HepG2 (cell line): ENCODE results near the gene NLGN3. TPM values are rescaled to one million over a fixed set of nuclear protein-coding genes. Genes with fewer than 3 reads are reported as not detected.

ENCODE experiments used
- BCL6 ChIP-seq: IDR thresholded peaks from 2 replicates; pipeline ENCODE4 v1.6.1; 2016; ENCODE audit warnings: missing genetic modification reagents, missing compliant biosample characterization
- CHD4 ChIP-seq: fragments of 200-600 bp; sonication (generic); IDR thresholded peaks from 2 replicates; pipeline ENCODE4 v1.7.0; 2017; ENCODE audit warnings: mild to moderate bottlenecking, low read length, borderline replicate concordance
- ESRRA ChIP-seq: sonication (generic); formaldehyde crosslinking; IDR thresholded peaks from 2 replicates; pipeline ENCODE4 v1.5.1; 2020; ENCODE audit warnings: mild to moderate bottlenecking, low read depth, missing genetic modification reagents
- JDP2 ChIP-seq: sonication (generic); formaldehyde crosslinking; IDR thresholded peaks from 2 replicates; pipeline ENCODE4 v1.8.1; 2022; ENCODE audit warnings: missing genetic modification reagents, borderline replicate concordance
- MED1 ChIP-seq: sonication (generic); formaldehyde crosslinking; IDR thresholded peaks from 2 replicates; pipeline ENCODE4 v1.4.0; 2020; ENCODE audit warnings: missing genetic modification reagents
- ONECUT2 ChIP-seq: sonication (generic); formaldehyde crosslinking; IDR thresholded peaks from 2 replicates; pipeline ENCODE4 v1.4.0; 2020; ENCODE audit warnings: missing genetic modification reagents
- SNAPC2 ChIP-seq: sonication (generic); formaldehyde crosslinking; IDR thresholded peaks from 2 replicates; pipeline ENCODE4 v1.8.1; 2022; ENCODE audit warnings: mild to moderate bottlenecking, missing genetic modification reagents
- SOX5 ChIP-seq: IDR thresholded peaks from 2 replicates; pipeline ENCODE4 v1.6.1; 2016; ENCODE audit warnings: borderline replicate concordance
- ZBTB20 ChIP-seq: sonication (generic); formaldehyde crosslinking; IDR thresholded peaks from 2 replicates; pipeline ENCODE4 v1.8.1; 2023; ENCODE audit warnings: missing genetic modification reagents, low read depth, mild to moderate bottlenecking, borderline replicate concordance
- ZBTB38 ChIP-seq: sonication (generic); formaldehyde crosslinking; IDR thresholded peaks from 2 replicates; pipeline ENCODE4 v1.5.1; 2020; ENCODE audit warnings: mild to moderate bottlenecking, missing genetic modification reagents
- ZNF12 ChIP-seq: sonication (generic); formaldehyde crosslinking; IDR thresholded peaks from 2 replicates; pipeline ENCODE4 v1.5.0; 2020; ENCODE audit warnings: missing genetic modification reagents
- ZNF530 ChIP-seq: sonication (generic); formaldehyde crosslinking; IDR thresholded peaks from 2 replicates; pipeline ENCODE4 v1.5.0; 2020; ENCODE audit warnings: low read depth, mild to moderate bottlenecking, missing genetic modification reagents
- ZNF713 ChIP-seq: sonication (generic); formaldehyde crosslinking; IDR thresholded peaks from 2 replicates; pipeline ENCODE4 v1.4.0; 2020; ENCODE audit warnings: mild to moderate bottlenecking, missing genetic modification reagents
- ZNF879 ChIP-seq: sonication (generic); formaldehyde crosslinking; IDR thresholded peaks from 2 replicates; pipeline ENCODE4 v1.8.1; 2023; ENCODE audit warnings: missing genetic modification reagents
- polyA plus RNA-seq, 8 experiments: library from polyadenylated mRNA; depleted of rRNA in 3 of 8; stranded (reverse) in 7 of 8; unstranded in 1 of 8; fragments of >200 nt; fragmentation: Illumina TruSeq in 4 of 8; extraction: Trizol in 4 of 8; gene quantifications; 2 replicates each; pipeline versions ENCODE4 v1.2.1 to v1.2.3, GENCODE V29; 2011 to 2016; ENCODE audit warnings: low read depth in 4 of 8, missing spikeins in 1 of 8, mixed read lengths in 1 of 8; ENCODE audit not compliant: insufficient read depth in 1 of 8
- total RNA-seq, 5 experiments: library from RNA; depleted of rRNA; stranded (reverse); fragments of >200 nt; fragmentation: Illumina TruSeq; extraction: Trizol; gene quantifications; 2 replicates each; pipeline ENCODE4 v1.2.3, GENCODE V29; 2016; ENCODE audit warnings: low read depth in 1 of 5
- TF ChIP-seq, protein P1 (sequence below): fragments of 450-650 bp; IDR thresholded peaks from 2 replicates; pipeline ENCODE4 v1.6.1; 2017
- TF ChIP-seq, protein P2 (sequence below): sonication (generic); formaldehyde crosslinking; IDR thresholded peaks from 2 replicates; pipeline ENCODE4 v1.8.1; 2022; ENCODE audit warnings: mild to moderate bottlenecking, missing genetic modification reagents
- TF ChIP-seq, protein P3 (sequence below): sonication (generic); formaldehyde crosslinking; IDR thresholded peaks from 2 replicates; pipeline ENCODE4 v1.5.0; 2020; ENCODE audit warnings: missing genetic modification reagents
- TF ChIP-seq, protein P4 (sequence below): sonication (generic); formaldehyde crosslinking; IDR thresholded peaks from 2 replicates; pipeline ENCODE4 v1.4.0; 2020; ENCODE audit warnings: mild to moderate bottlenecking, missing genetic modification reagents
- TF ChIP-seq, protein P5 (sequence below): sonication (generic); formaldehyde crosslinking; IDR thresholded peaks from 2 replicates; pipeline ENCODE4 v1.4.0; 2020; ENCODE audit warnings: missing genetic modification reagents

The NLGN3 gene
- total and polyA plus RNA-seq, 2 of the 13 experiments (the other 11 are each of a cell fraction or from before 2014, with no cell fraction given) = 0.04 to 0.16 TPM

DNA sequence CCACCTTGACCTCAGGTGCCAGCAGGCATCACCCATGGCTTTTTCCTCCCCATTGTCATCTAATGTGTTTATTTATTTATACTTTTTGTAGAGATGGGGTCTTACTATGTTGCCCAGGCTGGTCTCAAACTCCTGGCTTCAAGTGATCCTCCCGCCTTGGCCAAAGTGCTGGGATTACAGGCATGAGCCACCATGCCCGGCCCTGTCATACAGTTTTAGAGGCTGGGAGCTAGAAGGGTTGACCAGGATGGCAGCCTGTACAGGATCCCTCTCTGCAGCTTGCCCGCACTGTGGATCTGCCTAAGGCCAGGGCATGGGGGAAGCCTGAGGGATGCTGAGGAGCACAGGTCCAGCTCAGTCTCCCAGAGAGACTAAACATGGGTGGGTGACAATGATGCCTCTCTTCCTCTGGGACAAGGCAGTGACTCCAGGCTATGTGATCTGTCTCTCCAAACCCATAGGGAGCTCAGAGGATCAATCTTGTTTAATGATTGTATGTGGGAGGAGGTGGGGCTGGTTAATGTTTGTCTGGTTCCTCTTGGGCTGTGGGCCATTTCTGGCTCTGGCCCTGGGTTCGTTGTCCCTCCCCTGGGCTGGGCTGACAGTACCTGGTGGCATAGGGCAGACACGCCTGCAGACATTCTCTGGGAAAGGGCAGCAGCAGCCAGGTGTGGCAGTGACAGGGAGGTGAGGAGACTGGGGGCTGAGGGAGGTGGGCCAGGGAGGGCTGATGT, 70.1 kb downstream of the NLGN3 start (continued):
- TF ChIP-seq, protein P1, sequence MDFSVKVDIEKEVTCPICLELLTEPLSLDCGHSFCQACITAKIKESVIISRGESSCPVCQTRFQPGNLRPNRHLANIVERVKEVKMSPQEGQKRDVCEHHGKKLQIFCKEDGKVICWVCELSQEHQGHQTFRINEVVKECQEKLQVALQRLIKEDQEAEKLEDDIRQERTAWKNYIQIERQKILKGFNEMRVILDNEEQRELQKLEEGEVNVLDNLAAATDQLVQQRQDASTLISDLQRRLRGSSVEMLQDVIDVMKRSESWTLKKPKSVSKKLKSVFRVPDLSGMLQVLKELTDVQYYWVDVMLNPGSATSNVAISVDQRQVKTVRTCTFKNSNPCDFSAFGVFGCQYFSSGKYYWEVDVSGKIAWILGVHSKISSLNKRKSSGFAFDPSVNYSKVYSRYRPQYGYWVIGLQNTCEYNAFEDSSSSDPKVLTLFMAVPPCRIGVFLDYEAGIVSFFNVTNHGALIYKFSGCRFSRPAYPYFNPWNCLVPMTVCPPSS = no peak
- no peak for TF ChIP-seq JDP2
- TF ChIP-seq, protein P2, sequence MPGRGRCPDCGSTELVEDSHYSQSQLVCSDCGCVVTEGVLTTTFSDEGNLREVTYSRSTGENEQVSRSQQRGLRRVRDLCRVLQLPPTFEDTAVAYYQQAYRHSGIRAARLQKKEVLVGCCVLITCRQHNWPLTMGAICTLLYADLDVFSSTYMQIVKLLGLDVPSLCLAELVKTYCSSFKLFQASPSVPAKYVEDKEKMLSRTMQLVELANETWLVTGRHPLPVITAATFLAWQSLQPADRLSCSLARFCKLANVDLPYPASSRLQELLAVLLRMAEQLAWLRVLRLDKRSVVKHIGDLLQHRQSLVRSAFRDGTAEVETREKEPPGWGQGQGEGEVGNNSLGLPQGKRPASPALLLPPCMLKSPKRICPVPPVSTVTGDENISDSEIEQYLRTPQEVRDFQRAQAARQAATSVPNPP (CRISPR knock-in tag) = peak; percentile 78
- no peak for TF ChIP-seq ZNF713 (CRISPR knock-in tag)
- TF ChIP-seq ZNF12 (CRISPR knock-in tag) = no peak
- TF ChIP-seq CHD4 = no peak
- TF ChIP-seq ZBTB38 (CRISPR knock-in tag) = 0 out of 2 replicates have a peak, but pooled peaks have one; percentile 36
- peak; percentile 61; the same call in 1 of the 2 replicates for TF ChIP-seq ONECUT2 (CRISPR knock-in tag)
- TF ChIP-seq, protein P3, sequence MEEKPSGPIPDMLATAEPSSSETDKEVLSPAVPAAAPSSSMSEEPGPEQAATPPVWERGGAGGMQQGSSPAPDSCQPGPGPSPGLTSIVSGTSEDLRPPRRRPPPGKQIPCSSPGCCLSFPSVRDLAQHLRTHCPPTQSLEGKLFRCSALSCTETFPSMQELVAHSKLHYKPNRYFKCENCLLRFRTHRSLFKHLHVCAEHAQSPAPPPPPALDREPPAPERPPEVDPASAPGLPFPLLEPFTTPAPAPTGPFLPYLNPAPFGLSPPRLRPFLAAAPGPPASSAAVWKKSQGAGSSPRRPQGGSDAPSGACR (CRISPR knock-in tag) = 0 out of 2 replicates have a peak, but pooled peaks have one; percentile 7
- peak; percentile 47; the same call in 1 of the 2 replicates for TF ChIP-seq ZBTB20 (CRISPR knock-in tag)
- no peak for TF ChIP-seq ZNF879 (CRISPR knock-in tag)
- TF ChIP-seq, protein P4, sequence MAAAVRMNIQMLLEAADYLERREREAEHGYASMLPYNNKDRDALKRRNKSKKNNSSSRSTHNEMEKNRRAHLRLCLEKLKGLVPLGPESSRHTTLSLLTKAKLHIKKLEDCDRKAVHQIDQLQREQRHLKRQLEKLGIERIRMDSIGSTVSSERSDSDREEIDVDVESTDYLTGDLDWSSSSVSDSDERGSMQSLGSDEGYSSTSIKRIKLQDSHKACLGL = no peak
- peak; percentile 77 for TF ChIP-seq MED1 (CRISPR knock-in tag)
- TF ChIP-seq ESRRA (CRISPR knock-in tag) = no peak
- 0 out of 2 replicates have a peak, but pooled peaks have one; percentile 12 for TF ChIP-seq SOX5 (CRISPR knock-in tag)
- TF ChIP-seq ZNF530 = no peak
- TF ChIP-seq, protein P5, sequence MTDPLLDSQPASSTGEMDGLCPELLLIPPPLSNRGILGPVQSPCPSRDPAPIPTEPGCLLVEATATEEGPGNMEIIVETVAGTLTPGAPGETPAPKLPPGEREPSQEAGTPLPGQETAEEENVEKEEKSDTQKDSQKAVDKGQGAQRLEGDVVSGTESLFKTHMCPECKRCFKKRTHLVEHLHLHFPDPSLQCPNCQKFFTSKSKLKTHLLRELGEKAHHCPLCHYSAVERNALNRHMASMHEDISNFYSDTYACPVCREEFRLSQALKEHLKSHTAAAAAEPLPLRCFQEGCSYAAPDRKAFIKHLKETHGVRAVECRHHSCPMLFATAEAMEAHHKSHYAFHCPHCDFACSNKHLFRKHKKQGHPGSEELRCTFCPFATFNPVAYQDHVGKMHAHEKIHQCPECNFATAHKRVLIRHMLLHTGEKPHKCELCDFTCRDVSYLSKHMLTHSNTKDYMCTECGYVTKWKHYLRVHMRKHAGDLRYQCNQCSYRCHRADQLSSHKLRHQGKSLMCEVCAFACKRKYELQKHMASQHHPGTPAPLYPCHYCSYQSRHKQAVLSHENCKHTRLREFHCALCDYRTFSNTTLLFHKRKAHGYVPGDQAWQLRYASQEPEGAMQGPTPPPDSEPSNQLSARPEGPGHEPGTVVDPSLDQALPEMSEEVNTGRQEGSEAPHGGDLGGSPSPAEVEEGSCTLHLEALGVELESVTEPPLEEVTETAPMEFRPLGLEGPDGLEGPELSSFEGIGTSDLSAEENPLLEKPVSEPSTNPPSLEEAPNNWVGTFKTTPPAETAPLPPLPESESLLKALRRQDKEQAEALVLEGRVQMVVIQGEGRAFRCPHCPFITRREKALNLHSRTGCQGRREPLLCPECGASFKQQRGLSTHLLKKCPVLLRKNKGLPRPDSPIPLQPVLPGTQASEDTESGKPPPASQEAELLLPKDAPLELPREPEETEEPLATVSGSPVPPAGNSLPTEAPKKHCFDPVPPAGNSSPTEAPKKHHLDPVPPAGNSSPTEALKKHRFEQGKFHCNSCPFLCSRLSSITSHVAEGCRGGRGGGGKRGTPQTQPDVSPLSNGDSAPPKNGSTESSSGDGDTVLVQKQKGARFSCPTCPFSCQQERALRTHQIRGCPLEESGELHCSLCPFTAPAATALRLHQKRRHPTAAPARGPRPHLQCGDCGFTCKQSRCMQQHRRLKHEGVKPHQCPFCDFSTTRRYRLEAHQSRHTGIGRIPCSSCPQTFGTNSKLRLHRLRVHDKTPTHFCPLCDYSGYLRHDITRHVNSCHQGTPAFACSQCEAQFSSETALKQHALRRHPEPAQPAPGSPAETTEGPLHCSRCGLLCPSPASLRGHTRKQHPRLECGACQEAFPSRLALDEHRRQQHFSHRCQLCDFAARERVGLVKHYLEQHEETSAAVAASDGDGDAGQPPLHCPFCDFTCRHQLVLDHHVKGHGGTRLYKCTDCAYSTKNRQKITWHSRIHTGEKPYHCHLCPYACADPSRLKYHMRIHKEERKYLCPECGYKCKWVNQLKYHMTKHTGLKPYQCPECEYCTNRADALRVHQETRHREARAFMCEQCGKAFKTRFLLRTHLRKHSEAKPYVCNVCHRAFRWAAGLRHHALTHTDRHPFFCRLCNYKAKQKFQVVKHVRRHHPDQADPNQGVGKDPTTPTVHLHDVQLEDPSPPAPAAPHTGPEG = 0 out of 2 replicates have a peak, but pooled peaks have one; percentile 34
- TF ChIP-seq BCL6 = peak; percentile 53
- TF ChIP-seq SNAPC2 (CRISPR knock-in tag) = peak; percentile 51; the same call in 1 of the 2 replicates
